Right kidney (tissue), 9 donors: ENCODE measurements around the gene GPR82.
"Not testable (repeated sequence)": the region's sequence is repeated elsewhere in the genome, so short reads cannot be mapped to it uniquely, and the experiment has no call there.

Experiments
- DNase-seq: peaks from one replicate; pipeline ENCODE4 v3.0.0-alpha.2; 2016
- long read RNA-seq, 8 donors: transcript quantifications; one replicate each; lab custom pipeline, GENCODE V29; 2026

The GPR82 gene, protein sequence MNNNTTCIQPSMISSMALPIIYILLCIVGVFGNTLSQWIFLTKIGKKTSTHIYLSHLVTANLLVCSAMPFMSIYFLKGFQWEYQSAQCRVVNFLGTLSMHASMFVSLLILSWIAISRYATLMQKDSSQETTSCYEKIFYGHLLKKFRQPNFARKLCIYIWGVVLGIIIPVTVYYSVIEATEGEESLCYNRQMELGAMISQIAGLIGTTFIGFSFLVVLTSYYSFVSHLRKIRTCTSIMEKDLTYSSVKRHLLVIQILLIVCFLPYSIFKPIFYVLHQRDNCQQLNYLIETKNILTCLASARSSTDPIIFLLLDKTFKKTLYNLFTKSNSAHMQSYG
- long read RNA-seq, donor 1, result 0 reads
- long read RNA-seq, donor 2, result 0 reads
- long read RNA-seq, donor 3, result 0 reads
- long read RNA-seq, donor 4, result 0 reads
- long read RNA-seq, donor 5, partial matches to known transcripts, result 0 of 1 reads
- long read RNA-seq, donor 5, other reads (novel, unspliced or antisense), result 0 of 1 reads
- long read RNA-seq, donor 6, result 0 reads
- long read RNA-seq, donor 7, result 0 reads
- long read RNA-seq, donor 8, result 0 reads

DNA sequence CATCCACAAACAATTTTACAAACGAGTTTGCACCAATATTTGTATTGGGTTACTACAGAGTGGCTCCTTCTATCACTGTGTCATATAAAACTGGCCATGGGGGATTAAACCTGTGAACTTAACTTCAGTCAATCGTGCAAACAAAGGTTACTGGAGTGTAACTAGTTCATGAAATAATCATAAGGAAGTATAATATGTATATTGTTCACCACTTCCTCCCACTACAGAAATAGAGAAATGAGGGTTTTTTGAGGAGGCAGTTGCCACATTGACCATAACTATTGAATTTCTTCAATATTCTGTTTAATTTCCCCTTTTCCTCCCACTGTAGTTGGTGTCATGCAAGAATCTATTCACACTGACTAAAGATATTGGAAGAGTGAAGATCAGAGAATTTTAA, at the start of gene GPR82:
Gene GPR82, plus strand, starts transcription at position 356 of the 400 bp plus-strand sequence. CDS start 2,846 bp downstream, outside the sequence.
- DNase-seq, result no peak

DNA sequence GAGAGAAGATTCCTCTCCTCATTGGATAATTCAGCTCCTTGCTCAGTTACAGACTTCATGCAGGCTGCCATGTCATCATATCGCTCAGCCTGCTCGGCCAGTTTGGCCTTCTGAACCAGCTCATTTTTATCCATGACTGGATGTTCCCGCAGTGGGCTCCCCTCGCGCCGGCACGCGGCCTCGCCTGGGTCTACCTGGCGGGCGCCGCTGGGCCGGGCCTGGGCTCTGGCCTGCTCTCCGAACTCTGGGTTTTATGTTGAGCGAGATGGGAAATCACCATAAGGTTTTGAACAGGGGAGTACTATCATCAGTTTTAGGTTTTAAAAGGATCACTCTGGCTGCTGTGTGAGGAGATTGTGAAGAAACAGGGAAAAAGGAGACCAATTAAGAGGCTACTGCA, 47.6 kb upstream of the GPR82 start:
- DNase-seq, result not testable (repeated sequence)

DNA sequence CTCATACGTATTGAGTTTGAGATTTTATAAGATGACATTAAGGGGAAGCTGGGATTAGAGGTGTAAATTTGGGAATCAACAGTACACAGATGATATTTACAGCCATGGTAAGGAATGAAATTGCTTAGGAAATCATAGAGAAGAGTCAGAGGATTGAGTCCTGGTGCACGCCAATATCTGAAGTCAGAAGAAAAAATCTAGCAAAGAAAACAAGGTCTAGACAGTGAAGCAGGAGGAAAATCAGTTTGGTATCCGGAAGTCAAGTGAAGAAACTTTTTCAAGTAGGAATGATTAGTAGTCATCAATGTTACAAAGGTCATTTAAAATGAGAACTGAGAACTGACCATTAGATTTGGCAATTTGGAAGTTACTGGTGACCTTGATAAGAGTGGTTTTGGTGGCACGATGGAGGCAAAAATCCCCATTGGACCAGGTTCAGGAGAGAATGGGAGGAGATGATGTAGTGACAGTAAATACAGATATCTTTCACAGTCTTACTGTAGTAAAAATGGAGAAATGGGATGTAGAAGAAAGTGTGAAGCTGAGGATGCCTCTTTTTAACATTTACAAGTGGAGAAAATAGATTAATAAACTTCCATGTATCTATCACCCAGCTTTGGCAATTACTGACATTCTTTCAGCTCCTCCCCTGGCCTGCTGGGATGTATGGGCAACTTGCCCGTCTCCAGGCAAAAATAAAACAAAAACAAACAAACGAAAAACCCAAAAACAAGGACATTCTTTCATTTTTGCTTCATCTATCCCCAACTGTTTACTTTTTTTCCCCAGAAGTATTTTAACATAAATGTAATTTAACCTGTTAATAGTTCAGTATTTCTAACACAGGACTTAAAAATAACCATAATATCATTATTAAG, 46.6 kb upstream of the GPR82 start:
- no peak for DNase-seq

DNA sequence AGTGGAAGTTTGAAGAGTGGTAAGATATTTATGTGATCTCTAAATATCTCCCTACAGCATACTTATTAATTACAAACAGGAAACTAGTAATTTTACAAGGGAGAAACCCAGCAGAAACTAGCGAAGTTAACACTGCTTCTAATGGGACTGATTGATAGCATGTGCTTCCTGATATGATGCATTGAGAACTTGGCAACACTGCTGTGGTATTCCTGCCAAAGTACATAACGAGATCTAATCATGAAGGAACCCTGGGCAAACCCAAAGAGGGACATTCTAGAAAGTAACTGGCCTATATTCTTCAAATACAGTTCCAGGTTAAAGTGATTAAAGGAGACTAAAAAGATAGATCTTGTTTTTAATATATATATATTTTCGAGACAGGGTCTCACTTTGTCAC, 39.8 kb upstream of the GPR82 start:
- no peak for DNase-seq

DNA sequence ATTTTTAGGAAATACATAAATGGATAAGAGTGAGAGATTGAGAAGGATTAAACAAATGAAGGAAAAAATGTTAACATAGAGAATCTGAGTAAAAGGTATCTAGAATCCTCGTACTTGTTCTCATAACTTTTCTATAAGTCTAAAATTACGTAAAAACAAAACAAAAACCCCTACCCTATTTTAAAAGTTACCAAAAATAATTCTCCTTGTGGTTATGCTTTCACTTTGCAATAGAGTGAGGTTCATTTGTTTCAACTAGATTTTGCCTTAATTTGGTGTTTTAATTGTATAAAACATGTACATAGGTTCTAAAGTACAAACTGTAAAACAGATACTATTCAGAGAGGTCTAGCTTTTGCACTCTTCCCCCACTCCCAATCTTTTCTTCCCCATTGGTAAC, 39.0 kb upstream of the GPR82 start:
- DNase-seq, result no peak

DNA sequence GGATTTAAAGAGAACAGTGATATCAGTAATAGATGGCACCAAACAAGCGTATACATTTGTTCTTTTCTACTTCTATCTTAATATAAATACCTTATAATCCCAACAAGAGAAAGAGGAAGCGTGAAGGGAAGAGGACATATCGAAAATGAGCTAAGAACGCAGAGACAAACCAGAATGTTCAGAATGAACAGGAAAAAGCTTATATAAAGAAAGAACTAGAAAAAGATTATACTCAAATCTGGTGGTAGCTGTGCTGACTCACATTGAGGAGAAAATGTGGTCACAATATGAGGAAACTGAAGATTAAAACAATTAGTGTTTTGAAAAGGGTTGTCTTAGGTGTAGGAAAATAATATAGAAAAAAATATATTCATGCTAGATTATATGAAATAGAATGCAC, 37.2 kb upstream of the GPR82 start:
- no peak for DNase-seq

DNA sequence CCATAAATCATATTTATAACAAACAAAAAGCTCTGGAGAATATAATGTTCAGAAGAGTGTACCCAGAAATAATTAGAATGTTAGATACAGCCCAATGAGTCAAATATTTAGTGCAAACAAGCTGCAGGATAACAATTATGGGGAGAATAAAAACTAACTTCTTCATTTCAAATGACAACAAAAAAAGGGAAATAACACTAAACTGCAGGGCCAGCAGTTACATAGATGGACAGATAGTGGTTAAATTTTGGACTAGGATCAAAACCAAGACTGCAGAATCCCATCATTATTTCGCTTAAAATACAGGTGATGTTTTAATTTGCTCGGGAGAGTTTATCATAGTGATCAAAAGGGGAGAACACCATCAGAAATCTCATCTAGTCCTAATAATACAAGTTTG, 35.8 kb upstream of the GPR82 start:
- no peak for DNase-seq

DNA sequence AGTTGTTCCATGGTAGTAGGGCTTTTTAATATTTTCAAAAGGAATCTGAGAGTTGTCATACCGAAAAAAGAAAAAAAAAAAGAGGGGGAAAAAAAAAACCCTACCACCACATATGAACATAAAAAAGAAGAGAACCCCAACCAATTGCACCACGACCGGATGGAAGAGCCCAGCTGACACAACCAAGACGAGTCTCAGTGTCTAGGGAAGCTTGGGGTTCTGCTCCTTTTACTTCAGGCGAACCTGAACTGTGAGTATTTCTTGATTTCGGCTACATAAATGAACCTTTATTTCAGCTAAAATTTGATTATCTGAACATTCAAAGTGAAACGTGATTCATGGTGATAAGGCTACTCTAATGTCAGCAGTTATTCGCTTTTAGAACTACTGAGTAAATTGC, 35.1 kb upstream of the GPR82 start, which contains the start of gene GPR34:
Gene GPR34, plus strand, starts transcription at position 139 of the 400 bp plus-strand sequence. CDS start 6,661 bp downstream, outside the sequence.
- DNase-seq, result no peak

DNA sequence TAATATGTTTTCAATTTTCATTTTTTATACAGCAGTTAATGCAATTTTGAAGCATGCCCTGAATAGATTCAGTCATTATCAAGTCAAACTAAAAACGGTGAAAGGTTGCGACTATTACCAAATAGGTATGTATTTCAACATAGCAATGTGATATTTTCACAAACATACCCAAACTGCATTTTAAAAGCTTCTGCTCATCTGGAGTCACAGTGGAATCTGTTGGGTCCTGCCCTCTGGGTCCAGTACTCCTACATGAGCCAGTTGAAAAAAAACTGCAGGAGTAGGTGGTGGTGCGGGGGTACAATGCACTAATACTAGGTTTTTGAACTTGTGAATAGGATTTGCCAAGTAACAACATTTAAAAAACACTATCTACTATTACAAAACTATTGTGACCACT, 34.3 kb upstream of the GPR82 start:
- DNase-seq, result no peak

DNA sequence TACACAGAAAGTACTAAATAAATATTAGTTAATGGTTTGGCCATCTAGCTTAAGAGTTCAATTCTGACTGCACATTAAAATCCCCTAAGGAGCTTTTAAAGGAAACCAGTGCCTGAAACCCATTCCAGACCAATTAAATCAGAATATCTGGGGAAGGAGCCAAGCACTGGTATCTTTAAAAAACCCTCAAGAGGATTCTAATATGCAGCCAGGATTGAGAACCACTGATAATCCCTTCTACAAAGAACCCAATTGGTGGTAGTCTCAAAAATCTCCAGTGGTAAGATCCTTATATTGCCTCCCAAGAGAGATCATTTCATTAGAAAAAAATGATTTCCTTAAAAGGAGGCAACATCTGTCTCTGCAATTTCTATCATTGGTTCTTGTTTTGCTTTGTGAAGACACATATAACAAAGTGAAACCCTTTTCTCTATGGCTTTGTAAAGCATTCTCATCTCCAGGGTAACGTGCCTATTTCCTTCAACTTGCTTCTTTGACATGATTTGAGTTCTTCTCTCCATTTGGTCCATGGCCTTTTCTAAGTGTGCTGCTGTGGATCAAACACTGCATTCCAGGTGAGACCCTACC, 31.7 kb upstream of the GPR82 start:
- DNase-seq, result no peak

DNA sequence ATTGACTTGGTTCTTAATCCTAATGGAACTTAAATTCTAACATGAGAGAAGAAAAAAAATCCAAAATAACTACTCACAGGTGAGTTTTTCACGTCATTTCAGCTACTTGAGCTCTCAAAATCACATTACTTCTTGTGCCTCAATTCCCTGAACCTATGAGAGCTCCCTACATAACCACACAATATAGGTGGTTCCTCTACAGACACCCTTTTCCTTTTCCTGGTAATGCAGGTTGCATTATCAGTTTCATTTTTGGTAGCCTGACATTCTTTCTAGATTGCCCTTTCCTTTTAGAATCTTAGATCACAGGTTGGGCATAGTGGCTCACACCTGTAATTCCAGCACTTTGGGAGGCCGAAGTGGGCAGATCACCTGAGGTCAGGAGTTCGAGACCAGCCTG, 31.0 kb upstream of the GPR82 start:
- DNase-seq, result no peak

DNA sequence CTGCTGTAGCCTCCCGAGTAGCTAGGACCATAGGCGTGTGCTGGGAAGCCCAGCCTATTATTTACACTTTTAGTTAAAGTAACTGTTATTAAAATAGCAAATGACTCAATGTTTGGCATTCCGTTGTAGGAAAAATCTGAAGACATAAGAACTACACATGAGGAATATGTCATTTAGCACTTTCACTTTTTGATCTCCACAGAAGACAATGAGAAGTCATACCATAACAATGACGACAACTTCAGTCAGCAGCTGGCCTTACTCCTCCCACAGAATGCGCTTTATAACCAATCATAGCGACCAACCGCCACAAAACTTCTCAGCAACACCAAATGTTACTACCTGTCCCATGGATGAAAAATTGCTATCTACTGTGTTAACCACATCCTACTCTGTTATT, 28.6 kb upstream of the GPR82 start:
- DNase-seq, result no peak

DNA sequence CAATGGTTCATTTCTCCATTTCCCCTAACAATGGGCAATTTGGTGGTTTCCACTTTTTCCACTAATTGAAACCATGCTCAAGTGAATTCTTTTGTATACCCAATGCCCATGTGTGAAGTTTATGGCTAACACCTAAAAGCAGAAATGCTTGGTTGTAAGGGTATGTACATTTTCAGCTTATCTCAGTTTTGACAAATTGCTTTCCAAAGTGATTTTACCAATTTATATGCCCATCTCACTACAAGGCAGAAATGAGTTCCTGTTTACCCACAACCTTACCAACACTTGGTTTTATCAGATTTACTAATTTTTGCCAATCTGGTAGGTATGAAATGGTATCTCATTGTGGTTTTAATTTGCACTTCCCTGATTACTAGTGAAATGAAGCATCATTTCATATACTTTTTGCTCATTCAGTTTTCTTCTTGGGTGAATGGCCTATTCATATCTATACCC, 20.4 kb upstream of the GPR82 start:
- DNase-seq, result no peak

DNA sequence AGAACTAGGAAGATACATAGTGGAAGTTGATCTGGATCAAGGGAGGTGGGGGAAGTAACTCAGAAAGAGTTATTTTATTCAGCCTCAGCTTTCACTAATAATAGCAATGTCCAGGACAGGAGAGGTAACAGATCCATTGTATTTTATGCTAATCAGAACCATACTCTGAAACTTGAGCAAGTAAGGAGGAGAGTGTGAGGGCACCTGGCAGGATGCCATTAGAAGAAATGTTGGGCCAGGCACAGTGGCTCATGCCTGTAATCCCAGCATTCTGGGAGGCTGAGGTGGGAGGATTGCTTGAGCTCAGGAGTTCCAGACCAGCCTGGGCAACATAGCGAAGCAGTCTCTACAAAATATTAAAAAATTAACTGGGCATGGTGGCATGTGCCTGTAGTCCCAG, 18.9 kb upstream of the GPR82 start:
- DNase-seq, result no peak

DNA sequence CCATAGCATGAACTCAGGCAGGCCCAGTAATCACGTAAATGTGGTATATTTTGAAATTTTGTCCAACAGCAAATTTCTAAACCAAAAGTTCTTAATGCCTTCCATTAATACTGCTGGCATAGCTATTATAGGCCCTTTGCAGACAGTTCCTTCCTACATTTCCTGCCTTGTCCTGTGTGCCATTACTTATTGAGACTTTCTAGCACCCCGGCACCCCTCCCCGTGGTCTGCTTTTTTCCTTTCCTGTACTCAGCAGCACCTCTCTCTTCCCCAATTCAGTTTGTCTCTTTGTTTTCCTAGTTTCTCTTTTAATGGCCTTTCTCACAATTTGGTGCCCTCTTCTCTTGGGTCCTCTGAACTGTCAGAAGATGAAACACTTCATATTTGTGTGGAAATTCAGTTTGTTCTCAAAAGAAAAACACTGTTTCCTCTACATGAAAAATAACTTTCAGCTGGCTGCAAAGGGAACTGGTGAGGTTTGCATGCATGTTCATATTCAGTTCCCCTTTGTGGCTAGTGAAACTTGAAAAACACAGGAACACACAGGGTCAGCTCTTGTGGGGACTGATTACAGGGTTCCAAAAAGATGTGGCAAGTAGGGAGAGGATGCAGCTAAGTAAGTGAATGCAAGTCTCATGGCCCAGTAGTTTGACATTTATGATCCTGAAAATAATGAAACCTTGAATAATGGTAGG, 18.2 kb upstream of the GPR82 start:
- DNase-seq, result no peak

DNA sequence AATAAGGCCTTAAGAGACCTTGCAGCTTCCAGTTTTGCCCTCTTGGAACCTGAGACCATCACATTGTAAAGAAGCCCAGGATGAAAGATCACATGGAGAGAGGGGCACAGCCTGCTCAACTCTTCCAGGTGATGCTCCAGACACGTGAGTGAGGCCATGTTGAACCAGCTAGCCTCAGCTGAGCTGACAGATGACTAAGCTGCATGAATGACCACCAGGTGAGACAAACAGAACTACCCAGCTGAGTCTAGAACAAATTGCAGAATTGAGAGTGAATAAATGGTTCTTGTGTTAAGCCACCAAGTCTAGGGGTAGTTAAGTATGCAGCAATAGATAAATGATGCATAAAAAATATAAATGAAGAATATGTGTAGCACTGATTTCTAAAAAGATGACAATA, 16.8 kb upstream of the GPR82 start:
- no peak for DNase-seq

DNA sequence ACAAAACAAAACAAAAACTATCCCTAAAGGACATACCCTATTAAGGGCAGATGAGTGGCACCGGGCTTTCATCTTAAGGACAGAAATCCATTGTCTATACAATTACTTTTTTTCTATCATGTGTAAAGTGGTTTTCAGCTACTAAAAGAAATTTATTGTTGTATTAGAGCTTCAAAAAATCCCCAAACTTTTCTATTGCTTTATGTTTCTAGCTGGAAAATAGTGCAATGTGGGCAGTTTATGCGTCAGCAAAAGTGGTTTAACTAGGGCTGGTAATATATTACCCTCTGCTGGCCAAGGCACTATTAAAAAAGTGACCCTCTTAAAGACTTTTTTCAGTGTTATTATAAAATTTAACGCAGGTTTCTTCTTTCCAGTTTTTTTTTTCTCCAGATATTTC, 15.5 kb upstream of the GPR82 start:
- no peak for DNase-seq

DNA sequence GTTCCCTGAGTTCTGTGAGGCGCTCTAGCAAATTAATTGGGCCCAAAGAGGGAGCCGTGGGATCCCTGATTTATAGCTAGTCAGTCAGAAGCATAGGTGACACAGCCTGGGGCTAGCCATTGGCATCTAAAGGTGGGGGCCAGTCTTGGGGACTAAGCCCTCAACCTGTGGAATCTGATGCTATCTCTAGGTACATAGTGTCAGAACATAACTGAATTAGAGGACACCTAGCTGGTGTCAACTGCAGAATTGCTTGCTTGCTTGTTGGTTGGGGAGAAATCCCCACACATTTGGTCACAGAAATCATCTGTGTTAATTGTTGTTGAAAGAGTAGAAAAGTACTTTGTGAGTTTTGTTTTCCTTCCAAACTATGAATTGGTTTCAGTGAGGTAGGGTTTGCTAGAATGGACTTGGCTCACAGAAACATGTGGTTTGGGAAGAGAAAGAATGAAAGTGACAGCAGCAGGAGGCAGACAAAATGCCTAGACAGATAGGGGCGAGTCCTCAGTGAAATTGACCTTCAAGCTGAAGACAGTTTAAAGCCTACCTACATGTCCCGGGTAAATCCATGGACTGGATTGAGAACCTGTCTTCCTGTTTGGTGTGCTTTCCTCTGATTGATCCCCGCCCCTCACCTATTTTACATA, 12.8 kb upstream of the GPR82 start:
- no peak for DNase-seq

DNA sequence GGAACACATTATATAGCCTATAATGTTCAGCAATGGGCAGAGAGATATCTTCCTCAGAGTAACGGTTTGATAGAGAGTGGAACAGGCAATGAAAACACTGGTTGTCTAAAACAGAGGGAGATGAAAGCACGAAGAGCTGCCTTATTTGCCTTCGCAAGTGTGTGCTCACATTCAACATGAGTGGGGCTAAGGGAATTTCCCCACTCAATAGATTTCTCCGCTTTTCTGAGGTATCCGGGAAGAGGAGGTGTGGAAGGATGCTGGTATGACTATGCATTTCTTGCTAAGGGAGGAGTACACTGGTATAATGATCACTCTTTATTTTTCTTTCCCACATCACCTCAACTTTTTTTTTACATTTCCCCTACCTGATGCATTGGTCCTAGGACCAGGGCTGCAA, 7.8 kb upstream of the GPR82 start:
- DNase-seq, result no peak

DNA sequence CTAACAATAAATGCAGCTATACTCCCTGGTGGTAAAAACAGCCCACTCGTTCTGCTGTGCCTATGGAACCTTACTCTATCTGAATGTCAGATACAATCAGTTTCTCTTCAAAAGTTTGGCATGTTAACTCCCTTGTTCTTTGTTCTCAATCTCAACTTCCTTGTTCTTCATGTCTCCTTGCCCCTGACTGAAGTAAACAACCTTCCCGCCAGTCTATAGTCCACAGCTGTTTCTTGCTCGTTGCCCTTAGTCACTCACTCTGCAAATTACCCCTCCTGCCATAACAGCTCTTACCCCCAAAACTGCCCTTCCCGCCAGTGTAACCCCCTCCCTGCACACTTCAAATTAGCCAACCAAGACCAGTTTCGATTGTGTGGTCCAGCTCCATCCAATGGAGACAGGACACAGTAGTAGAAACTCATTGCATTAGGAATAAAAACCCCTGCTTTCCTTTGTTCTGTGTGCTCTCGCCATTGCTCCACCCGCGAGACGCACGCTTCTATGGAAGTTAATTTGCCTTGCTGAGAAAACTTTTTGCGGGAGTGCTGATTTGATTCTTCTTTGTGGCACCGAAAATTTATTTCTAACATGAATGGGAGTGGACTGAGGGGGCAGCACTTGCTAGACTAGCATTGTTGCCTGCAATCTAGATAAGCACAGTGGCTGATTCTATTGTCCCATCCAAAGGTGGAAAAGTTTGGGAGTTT, 7.1 kb upstream of the GPR82 start:
- DNase-seq, result no peak
